AG10803 (cell line): ENCODE measurements around the gene LIX1.
"Not testable (repeated sequence)": the region's sequence is repeated elsewhere in the genome, so short reads cannot be mapped to it uniquely, and the experiment has no call there.

Source experiments
- DNase-seq: peaks from one replicate; pipeline ENCODE4 v3.0.0; 2010; ENCODE audit warnings: low read depth
- H3K4me3 ChIP-seq: 2 replicates; pipeline ENCODE4 v1.5.1; 2011; ENCODE audit warnings: mild to moderate bottlenecking, low read length, control low read depth
- CTCF ChIP-seq: conservative IDR thresholded peaks from 2 replicates; pipeline ENCODE4 v1.5.1; 2011; ENCODE audit warnings: mild to moderate bottlenecking, low read length, control low read depth, inconsistent platforms

Gene LIX1

GRCh38 chr5:97141539-97141938 is 872 bp downstream of the LIX1 start:
- no peak overlapping the region for H3K4me3 ChIP-seq
- no peak for TF ChIP-seq CTCF
- no peak for DNase-seq

- no peak for TF ChIP-seq CTCF
- no peak for DNase-seq
- no peak overlapping the region for H3K4me3 ChIP-seq
Observed at GRCh38 chr5:97141031-97141430, 1.4 kb downstream of the LIX1 start.

- not testable (repeated sequence) for H3K4me3 ChIP-seq, DNase-seq
Observed at GRCh38 chr5:97140250-97140649, 2.2 kb downstream of the LIX1 start.

- no peak overlapping the region for H3K4me3 ChIP-seq
- TF ChIP-seq CTCF = no peak
- DNase-seq = no peak
Observed at GRCh38 chr5:97136475-97136874, 5.9 kb downstream of the LIX1 start.

GRCh38 chr5:97135868-97136267 is 6.5 kb downstream of the LIX1 start:
- H3K4me3 ChIP-seq = no peak overlapping the region
- DNase-seq = no peak
- no peak for TF ChIP-seq CTCF

GRCh38 chr5:97134634-97135033 is 7.8 kb downstream of the LIX1 start:
- TF ChIP-seq CTCF = no peak
- DNase-seq = no peak
- H3K4me3 ChIP-seq = no peak overlapping the region

GRCh38 chr5:97133101-97133500 is 9.3 kb downstream of the LIX1 start:
- no peak for DNase-seq
- no peak for TF ChIP-seq CTCF
- H3K4me3 ChIP-seq = no peak overlapping the region

- H3K4me3 ChIP-seq = no peak overlapping the region
- TF ChIP-seq CTCF = no peak
Observed at GRCh38 chr5:97131921-97132320, 10.5 kb downstream of the LIX1 start.

More at GRCh38 chr5:97131921-97132320, 10.5 kb downstream of the LIX1 start:
- DNase-seq = no peak
